ENCODE data around the gene ZNF26.
"Not testable (repeated sequence)": the region's sequence is repeated elsewhere in the genome, so short reads cannot be mapped to it uniquely, and the experiment has no call there.

ZNF26 gene

DNA sequence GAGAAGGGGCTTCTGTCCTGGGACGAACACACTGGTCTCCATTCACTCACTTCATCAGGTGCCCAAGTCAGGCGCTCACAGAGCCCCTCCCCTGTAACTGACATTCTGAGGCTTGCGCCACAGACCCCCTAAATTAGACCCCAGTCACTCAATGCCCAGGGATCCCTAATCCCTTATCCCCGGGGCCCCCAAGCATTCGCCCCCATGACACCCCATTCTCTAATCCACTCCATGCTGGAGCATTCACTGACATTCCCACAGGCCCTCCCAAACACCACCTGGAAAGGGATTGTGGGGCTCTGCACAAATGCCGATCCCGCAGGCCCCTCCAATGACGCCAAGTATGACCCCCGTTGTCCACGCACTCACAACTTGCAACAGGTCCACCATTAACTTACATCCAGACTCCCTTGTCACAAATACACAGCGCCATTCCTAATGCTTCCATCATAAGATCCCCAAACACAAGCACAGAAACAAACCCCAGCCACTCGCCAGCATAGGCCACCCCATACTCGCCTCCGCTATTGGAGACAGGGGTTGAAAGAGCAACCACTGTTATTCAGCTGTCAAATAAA is 31.6 kb upstream of the ZNF26 start:
- Histone ChIP-seq H3K79me2 (ENCODE audit: low read length) (peaks cover 62% of the 10 kb centered on the region), H3K4me1 (ENCODE audit: low read length) (peaks cover 10% of the 10 kb centered on the region), H3K9me3 (ENCODE audit: insufficient read depth, low read length) (peaks cover 10% of the 10 kb centered on the region; the same call in 1 of the 2 replicates), H3K27ac (ENCODE audit: low read length) (no peak overlapping the region), H3K4me2 (ENCODE audit: low read length) (peak overlapping the region; percentile 94), H3K4me3 (ENCODE audit: low read length) (no peak overlapping the region), H4K20me1 (ENCODE audit: insufficient read depth, low read length) (no peaks in the 10 kb centered on the region), H3K9ac (ENCODE audit: low read length) (no peak overlapping the region), H3K27me3 (ENCODE audit: low read depth, low read length) (no peaks in the 10 kb centered on the region), H2AFZ (ENCODE audit: low read depth, low read length) (no peak overlapping the region), H3K36me3 (replicated peaks; ENCODE audit: low read depth, low read length) (peaks cover 25% of the 10 kb centered on the region)
- TF ChIP-seq EZH2phosphoT487 (IDR thresholded peaks at IDR 0.05; ENCODE audit: low read depth) = no peak
- TF ChIP-seq, protein P1, sequence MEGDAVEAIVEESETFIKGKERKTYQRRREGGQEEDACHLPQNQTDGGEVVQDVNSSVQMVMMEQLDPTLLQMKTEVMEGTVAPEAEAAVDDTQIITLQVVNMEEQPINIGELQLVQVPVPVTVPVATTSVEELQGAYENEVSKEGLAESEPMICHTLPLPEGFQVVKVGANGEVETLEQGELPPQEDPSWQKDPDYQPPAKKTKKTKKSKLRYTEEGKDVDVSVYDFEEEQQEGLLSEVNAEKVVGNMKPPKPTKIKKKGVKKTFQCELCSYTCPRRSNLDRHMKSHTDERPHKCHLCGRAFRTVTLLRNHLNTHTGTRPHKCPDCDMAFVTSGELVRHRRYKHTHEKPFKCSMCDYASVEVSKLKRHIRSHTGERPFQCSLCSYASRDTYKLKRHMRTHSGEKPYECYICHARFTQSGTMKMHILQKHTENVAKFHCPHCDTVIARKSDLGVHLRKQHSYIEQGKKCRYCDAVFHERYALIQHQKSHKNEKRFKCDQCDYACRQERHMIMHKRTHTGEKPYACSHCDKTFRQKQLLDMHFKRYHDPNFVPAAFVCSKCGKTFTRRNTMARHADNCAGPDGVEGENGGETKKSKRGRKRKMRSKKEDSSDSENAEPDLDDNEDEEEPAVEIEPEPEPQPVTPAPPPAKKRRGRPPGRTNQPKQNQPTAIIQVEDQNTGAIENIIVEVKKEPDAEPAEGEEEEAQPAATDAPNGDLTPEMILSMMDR (IDR thresholded peaks at IDR 0.05; ENCODE audit: low read depth, low read length) = no peak

DNA sequence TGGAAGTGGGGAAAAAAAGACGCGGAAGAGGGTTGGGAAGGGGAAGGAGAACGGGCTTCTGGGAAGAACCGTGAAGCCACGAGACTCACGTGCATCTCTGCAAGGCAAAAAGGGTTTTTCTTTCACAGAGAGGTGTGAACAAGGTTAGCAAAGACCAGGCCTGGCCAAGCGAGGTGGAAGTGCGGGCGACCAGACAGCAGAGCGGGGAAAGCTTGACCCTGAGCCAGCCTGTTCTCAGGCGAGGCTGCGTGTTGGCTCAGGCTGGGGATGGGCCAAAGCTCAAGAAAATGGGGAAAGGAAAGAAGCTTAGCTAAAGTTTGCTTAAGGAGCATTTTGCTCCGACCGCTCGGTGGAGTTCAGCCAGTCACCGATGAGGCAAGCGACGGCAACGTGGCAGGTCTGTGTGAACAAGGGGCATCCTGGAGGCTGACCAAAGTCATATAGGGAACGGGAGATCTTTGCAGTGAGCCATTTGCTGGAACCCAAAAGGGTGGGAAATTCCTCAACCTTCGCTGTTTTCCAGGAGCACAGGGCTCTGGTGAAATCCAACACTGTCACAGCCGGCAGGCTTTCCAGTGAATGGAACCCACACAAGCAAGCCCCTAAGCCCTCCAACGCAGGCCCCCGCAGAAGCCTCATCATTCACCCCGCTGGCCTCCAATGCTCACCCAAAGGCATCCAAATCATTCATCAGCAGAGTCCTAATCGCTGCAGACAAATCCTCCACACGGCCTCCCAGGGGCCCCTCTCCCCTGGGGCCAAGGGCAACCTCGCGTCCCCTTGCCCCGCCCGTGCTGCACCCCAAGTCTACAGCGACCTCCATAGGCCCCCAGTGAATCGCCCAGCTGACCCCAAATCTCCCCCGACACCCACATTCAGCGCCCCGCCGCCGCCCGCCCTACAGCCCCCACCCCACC is 30.8 kb upstream of the ZNF26 start:
- Histone ChIP-seq H3K27me3 (ENCODE audit: low read depth, low read length) (no peaks in the 10 kb centered on the region), H3K79me2 (ENCODE audit: low read length) (peaks cover 56% of the 10 kb centered on the region), H3K36me3 (replicated peaks; ENCODE audit: low read depth, low read length) (peaks cover 17% of the 10 kb centered on the region), H3K9ac (ENCODE audit: low read length) (peak overlapping the region; percentile 68), H3K4me2 (ENCODE audit: low read length) (peak overlapping the region; percentile 94), H4K20me1 (ENCODE audit: insufficient read depth, low read length) (no peaks in the 10 kb centered on the region), H3K4me3 (ENCODE audit: low read length) (peak overlapping the region; percentile 100), H3K9me3 (ENCODE audit: insufficient read depth, low read length) (peaks cover 10% of the 10 kb centered on the region; the same call in 1 of the 2 replicates), H3K27ac (ENCODE audit: low read length) (peak overlapping the region; percentile 33), H3K4me1 (ENCODE audit: low read length) (peaks cover 10% of the 10 kb centered on the region), H2AFZ (ENCODE audit: low read depth, low read length) (no peak overlapping the region)
- TF ChIP-seq, protein P1 (IDR thresholded peaks at IDR 0.05; ENCODE audit: low read depth, low read length) = no peak
- TF ChIP-seq EZH2phosphoT487 (IDR thresholded peaks at IDR 0.05; ENCODE audit: low read depth) = no peak

DNA sequence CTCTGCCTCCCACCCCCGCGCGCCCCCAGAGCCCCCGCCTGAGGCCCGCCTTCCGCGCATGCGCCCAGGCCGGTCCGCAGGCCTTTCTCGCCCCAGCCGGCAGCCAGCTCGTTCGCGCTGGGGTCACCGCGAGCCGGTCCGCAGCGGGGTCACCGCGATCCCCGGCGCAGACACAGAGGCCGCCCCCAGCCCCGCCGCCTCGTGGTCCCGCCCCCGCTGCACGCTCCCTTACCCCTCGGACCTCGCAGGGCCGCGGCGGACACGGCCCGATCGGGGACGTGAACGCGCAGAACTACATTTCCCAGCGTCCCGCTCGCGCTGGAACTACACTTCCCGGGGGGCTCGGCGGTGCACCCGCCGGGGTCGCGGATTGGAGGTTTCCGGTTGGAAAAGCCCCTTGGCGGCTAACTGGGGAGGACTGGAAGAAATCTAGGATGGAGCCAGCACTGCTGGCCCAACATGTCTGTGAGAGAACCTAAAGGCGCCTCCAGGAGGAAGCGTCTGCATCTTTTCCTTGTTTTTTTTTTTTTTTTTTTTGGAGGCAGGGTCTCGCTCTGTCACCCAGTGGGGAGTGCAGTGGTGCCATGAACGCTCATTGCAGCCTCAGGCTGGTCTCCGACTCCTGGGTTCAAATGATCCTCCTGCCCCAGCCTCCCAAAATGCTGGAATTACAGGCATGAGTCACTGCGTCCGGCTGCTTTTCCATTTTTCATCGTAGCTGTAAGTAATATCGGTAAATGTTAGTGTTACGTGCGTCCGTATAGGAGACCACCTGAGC is 30.0 kb upstream of the ZNF26 start, which contains the start of gene ZNF605:
ZNF605 (minus strand) TSS at position 296 of the 778 bp plus-strand sequence. CDS start 10,671 bp downstream, outside the sequence.
- Histone ChIP-seq H3K9ac (ENCODE audit: low read length) (peak within 1 kb of the TSS; percentile 68), H3K27me3 (ENCODE audit: low read depth, low read length) (no peaks in the 10 kb centered on the region), H3K4me3 (ENCODE audit: low read length) (peak within 1 kb of the TSS; percentile 100), H3K79me2 (ENCODE audit: low read length) (peaks cover 48% of the 10 kb centered on the region), H3K4me1 (ENCODE audit: low read length) (peaks cover 10% of the 10 kb centered on the region), H3K27ac (ENCODE audit: low read length) (peak within 1 kb of the TSS; percentile 33), H3K4me2 (ENCODE audit: low read length) (peak within 1 kb of the TSS; percentile 94), H4K20me1 (ENCODE audit: insufficient read depth, low read length) (no peaks in the 10 kb centered on the region), H2AFZ (ENCODE audit: low read depth, low read length) (peak within 1 kb of the TSS; percentile 99), H3K36me3 (replicated peaks; ENCODE audit: low read depth, low read length) (peaks cover 9% of the 10 kb centered on the region), H3K9me3 (ENCODE audit: insufficient read depth, low read length) (peaks cover 5% of the 10 kb centered on the region; the same call in 1 of the 2 replicates)
- no peak for TF ChIP-seq EZH2phosphoT487 (IDR thresholded peaks at IDR 0.05; ENCODE audit: low read depth)
- TF ChIP-seq, protein P1 (IDR thresholded peaks at IDR 0.05; ENCODE audit: low read depth, low read length) = no peak

DNA sequence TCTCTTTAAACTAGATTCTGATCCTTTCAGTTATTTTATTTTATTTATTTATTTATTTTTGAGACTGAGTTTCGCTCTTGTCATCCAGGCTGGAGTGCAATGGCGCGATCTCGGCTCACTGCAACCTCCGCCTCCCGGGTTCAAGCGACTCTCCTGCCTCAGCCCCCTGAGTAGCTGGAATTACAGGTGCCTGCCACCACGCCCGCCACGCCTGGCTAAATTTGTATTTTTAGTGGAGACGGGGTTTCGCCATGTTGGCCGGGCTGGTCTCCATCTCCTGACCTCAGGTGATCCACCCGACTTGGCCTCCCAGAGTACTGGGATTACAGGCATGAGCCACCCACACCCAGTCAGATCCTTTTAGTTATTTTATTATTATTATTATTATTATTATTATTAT is 24.4 kb upstream of the ZNF26 start:
- not testable (repeated sequence) for H3K9me3 ChIP-seq (ENCODE audit: insufficient read depth, low read length); H3K4me3 ChIP-seq (ENCODE audit: low read length); H4K20me1 ChIP-seq (ENCODE audit: insufficient read depth, low read length); H3K4me1 ChIP-seq (ENCODE audit: low read length); H3K4me2 ChIP-seq (ENCODE audit: low read length); H3K27ac ChIP-seq (ENCODE audit: low read length); H3K27me3 ChIP-seq (ENCODE audit: low read depth, low read length); H3K9ac ChIP-seq (ENCODE audit: low read length); H3K36me3 ChIP-seq (replicated peaks; ENCODE audit: low read depth, low read length); H3K79me2 ChIP-seq (ENCODE audit: low read length); H2AFZ ChIP-seq (ENCODE audit: low read depth, low read length)

DNA sequence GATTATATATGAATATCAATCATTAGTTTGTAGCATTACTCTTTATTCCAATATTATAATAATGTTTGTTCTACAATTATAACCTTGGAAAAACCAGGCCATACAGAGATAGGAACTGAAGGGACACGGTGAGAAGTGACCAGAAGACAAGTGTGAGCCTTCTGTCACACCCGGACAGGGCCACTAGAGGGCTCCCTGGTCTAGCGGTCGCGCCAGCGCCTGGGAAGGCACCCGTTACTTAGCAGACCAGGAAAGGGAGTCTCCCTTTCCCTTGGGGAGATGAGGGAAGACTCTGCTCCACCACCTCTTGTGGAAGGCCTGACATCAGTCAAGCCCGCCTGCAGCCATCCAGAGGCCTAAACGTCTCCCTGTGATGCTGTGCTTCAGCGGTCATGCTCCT is 22.2 kb upstream of the ZNF26 start:
- H3K9me3 ChIP-seq (ENCODE audit: insufficient read depth, low read length); H3K27ac ChIP-seq (ENCODE audit: low read length); H3K9ac ChIP-seq (ENCODE audit: low read length); H4K20me1 ChIP-seq (ENCODE audit: insufficient read depth, low read length); H3K4me1 ChIP-seq (ENCODE audit: low read length); H3K36me3 ChIP-seq (replicated peaks; ENCODE audit: low read depth, low read length); H2AFZ ChIP-seq (ENCODE audit: low read depth, low read length); H3K4me2 ChIP-seq (ENCODE audit: low read length); H3K79me2 ChIP-seq (ENCODE audit: low read length); H3K27me3 ChIP-seq (ENCODE audit: low read depth, low read length); H3K4me3 ChIP-seq (ENCODE audit: low read length): not testable (repeated sequence)
